Thyroid gland (tissue), 4 donors: ENCODE results near the gene MBD3.

Experiments
- CTCF ChIP-seq, 6 experiments: fragments of 200-600 bp in 3 of 6; fragments of 450-650 bp in 3 of 6; sonication (generic) in 3 of 6; IDR thresholded peaks; one replicate each; pipeline ENCODE4 v1.5.1; 2016 to 2019; ENCODE audit warnings: antibody characterized with exemption in 6 of 6, mild to moderate bottlenecking in 2 of 6, inconsistent platforms in 1 of 6, moderate library complexity in 1 of 6
- POLR2A ChIP-seq, 2 donors: fragments of 450-650 bp; IDR thresholded peaks; one replicate each; pipeline ENCODE4 v1.6.1; 2017; ENCODE audit warnings: antibody characterized with exemption in 2 of 2, mild to moderate bottlenecking in 2 of 2, moderate library complexity in 1 of 2

GRCh38 chr19:1574354-1575136, 18.1 kb downstream of the MBD3 start:
- no peak for TF ChIP-seq CTCF (IDR thresholded peaks at IDR 0.05)
- TF ChIP-seq POLR2A (IDR thresholded peaks at IDR 0.05) = no peak
